ENCODE data around the gene CRTC2.

Gene CRTC2

GRCh38 chr1:153933430-153933829, 25.0 kb downstream of the CRTC2 start:
- DNase-seq (no peak), ATAC-seq (no peak)
- H3K4me3 Mint-ChIP-seq, result no peak overlapping the region
- no peaks in the 10 kb centered on the region for H3K27me3 Mint-ChIP-seq
- peaks cover 3% of the 10 kb centered on the region for H3K4me1 Mint-ChIP-seq
- no peak overlapping the region for H3K27ac Mint-ChIP-seq
- H3K9me3 Mint-ChIP-seq, result no peaks in the 10 kb centered on the region
- peaks cover 27% of the 10 kb centered on the region for H3K36me3 Mint-ChIP-seq (ENCODE audit: low read depth)

DNA sequence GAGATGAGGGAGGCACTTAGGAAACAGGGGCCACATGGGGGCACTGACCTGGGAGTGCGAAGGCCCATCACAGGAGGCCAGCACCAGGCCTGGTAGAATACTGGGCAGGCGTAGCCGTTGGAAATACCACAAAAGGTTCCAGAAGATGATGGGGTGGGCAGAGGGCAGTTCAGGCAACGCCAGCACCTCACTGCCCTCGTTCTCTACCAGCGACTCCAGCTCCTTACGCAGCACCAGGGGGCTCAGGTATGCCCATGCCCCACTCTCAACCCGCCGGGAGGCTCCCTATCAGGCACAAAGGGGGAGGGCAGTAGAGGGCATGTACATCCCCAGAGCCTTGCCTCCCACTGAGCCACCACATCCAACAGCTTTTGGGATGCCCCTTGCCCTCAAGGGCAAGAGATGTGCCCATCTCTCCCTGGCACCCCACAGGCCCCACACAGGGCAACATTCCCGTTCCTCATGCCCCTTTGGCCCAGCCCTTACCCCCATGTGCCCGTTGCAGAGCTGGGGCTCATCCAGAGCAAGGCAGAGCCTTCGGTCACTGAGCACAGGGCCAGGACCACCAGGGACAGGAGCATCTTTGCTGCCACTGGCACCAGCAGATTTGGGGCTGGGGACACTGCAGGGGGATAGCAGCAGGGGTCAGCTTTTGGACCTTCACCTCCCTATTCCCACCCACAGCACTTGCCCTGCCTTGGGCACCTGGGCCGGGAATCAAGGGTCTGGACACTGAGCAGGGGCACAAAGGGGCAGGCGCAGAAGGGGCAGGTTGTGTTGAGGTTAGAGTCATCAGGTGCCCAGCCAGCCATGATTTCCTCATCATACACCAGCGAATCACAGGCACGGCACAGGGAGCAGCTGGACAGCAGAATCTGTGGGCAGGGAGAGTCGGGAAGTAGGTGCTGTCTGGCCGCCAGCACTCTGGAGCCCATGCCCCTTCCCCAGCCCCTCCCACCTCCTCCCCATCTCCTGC, 26.0 kb downstream of the CRTC2 start:
- no peaks in the 10 kb centered on the region for H3K27me3 Mint-ChIP-seq
- H3K4me3 Mint-ChIP-seq, result no peak overlapping the region
- no peaks in the 10 kb centered on the region for H3K9me3 Mint-ChIP-seq
- H3K27ac Mint-ChIP-seq, result no peak overlapping the region
- H3K36me3 Mint-ChIP-seq (ENCODE audit: low read depth), result peaks cover 22% of the 10 kb centered on the region
- H3K4me1 Mint-ChIP-seq, result peaks cover 8% of the 10 kb centered on the region
- DNase-seq, result no peak
- no peak for ATAC-seq

DNA sequence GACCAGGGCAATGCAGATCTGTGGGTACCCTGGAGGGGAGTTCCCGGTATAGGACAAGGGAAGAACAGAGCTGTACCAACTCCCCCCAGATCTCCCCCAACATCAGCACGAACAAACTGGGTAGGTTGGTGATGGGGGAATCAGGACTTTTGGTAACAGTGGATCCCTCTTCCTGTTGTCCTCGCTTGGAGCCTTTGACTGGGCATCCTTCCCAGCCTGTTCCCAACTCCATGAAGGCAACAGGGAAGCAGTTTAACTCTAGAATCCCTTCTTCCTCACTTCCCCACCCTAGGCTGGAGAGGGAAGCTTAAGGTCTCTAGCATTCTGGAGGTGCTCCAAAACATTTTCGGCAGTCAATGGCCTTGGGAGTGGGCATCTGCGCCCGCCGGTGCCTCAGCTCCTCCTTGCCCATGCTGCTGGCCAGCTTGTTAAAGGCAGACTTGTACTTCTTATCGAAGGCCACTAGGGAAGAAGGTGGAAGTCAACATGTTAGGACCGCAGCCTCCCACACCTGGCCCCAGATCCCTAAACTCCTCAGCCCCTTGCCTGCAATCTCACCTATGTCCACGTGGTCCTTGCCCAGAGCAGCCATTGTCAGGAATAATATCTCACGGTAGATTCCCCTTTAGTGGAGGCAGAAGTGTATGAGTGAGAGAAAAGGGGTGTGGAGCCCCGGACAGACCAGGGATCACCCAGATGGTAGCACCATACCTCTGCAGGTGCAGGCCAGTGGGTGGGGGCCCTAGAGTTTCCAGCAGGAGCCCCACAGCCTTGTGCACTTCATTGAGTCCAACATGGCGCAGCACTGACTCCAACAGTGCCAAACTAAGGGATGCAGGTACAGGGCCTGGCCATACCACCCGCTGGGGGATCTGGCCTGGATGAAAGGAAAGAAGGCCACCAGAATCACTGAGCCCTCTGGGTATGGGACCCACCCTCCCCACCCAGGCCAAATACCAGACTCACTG, 28.1 kb downstream of the CRTC2 start:
- ATAC-seq (no peak), DNase-seq (no peak)
- Mint-ChIP-seq H3K27me3 (no peaks in the 10 kb centered on the region), H3K4me3 (no peak overlapping the region), H3K36me3 (ENCODE audit: low read depth) (peaks cover 6% of the 10 kb centered on the region), H3K27ac (no peak overlapping the region), H3K4me1 (peaks cover 8% of the 10 kb centered on the region), H3K9me3 (no peaks in the 10 kb centered on the region)

GRCh38 chr1:153929426-153929825, 29.0 kb downstream of the CRTC2 start:
- Mint-ChIP-seq H3K4me1 (peaks cover 10% of the 10 kb centered on the region), H3K27me3 (no peaks in the 10 kb centered on the region), H3K4me3 (no peak overlapping the region), H3K9me3 (no peaks in the 10 kb centered on the region), H3K36me3 (ENCODE audit: low read depth) (peaks cover 2% of the 10 kb centered on the region), H3K27ac (no peak overlapping the region)
- DNase-seq (no peak), ATAC-seq (no peak)

GRCh38 chr1:153928791-153929341, 29.5 kb downstream of the CRTC2 start:
- ATAC-seq, result no peak
- Mint-ChIP-seq H3K36me3 (ENCODE audit: low read depth) (no peaks in the 10 kb centered on the region), H3K4me3 (no peak overlapping the region), H3K27me3 (no peaks in the 10 kb centered on the region), H3K4me1 (peaks cover 16% of the 10 kb centered on the region), H3K27ac (peak overlapping the region; percentile 40), H3K9me3 (no peaks in the 10 kb centered on the region)
- DNase-seq, result no peak

GRCh38 chr1:153928245-153928644, 30.2 kb downstream of the CRTC2 start:
- H3K27me3 Mint-ChIP-seq, result no peaks in the 10 kb centered on the region
- H3K36me3 Mint-ChIP-seq (ENCODE audit: low read depth), result no peaks in the 10 kb centered on the region
- ATAC-seq (no peak), DNase-seq (no peak)
- H3K4me1 Mint-ChIP-seq, result peaks cover 17% of the 10 kb centered on the region
- H3K4me3 Mint-ChIP-seq, result peak overlapping the region; percentile 1
- peak overlapping the region; percentile 40 for H3K27ac Mint-ChIP-seq
- H3K9me3 Mint-ChIP-seq, result no peaks in the 10 kb centered on the region

DNA sequence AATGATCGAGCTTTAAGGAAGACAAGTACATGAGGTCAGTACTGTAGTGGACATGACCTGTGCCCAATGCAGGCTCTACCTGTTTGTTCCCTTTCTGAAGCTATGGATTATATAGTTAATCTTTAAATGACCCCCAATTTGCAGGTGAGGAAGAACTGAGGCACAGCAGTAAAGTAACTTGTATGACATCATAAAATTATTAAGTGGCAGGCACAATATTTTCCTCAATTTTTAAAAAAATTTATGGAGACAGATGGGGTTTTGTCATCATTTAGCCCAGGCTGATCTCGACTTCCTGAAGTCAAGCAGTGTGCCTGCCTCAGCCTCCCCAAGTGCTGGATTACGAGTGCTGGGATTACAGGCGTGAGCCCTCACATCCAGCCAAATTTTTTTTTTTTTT, 32.0 kb downstream of the CRTC2 start:
- no peaks in the 10 kb centered on the region for H3K9me3 Mint-ChIP-seq
- ATAC-seq, result no peak
- no peak overlapping the region for H3K4me3 Mint-ChIP-seq
- H3K27ac Mint-ChIP-seq, result no peak overlapping the region
- H3K4me1 Mint-ChIP-seq, result peaks cover 19% of the 10 kb centered on the region
- H3K27me3 Mint-ChIP-seq, result no peaks in the 10 kb centered on the region
- H3K36me3 Mint-ChIP-seq (ENCODE audit: low read depth), result no peaks in the 10 kb centered on the region
- DNase-seq, result no peak

- Mint-ChIP-seq H3K4me3 (peak within 1 kb of the TSS; percentile 87), H3K27ac (peak within 1 kb of the TSS; percentile 81), H3K9me3 (no peaks in the 10 kb centered on the region), H3K36me3 (ENCODE audit: low read depth) (no peaks in the 10 kb centered on the region), H3K4me1 (peaks cover 43% of the 10 kb centered on the region), H3K27me3 (no peaks in the 10 kb centered on the region)
- DNase-seq (peak; percentile 97), ATAC-seq (peak; percentile 95)
Observed at GRCh38 chr1:153922972-153923925, 35.2 kb downstream of the CRTC2 start, which contains the start of gene GATAD2B. TSS of gene GATAD2B (minus strand) at chr1:153922972. CDS start at chr1:153828347, 94,625 bp downstream.

DNA sequence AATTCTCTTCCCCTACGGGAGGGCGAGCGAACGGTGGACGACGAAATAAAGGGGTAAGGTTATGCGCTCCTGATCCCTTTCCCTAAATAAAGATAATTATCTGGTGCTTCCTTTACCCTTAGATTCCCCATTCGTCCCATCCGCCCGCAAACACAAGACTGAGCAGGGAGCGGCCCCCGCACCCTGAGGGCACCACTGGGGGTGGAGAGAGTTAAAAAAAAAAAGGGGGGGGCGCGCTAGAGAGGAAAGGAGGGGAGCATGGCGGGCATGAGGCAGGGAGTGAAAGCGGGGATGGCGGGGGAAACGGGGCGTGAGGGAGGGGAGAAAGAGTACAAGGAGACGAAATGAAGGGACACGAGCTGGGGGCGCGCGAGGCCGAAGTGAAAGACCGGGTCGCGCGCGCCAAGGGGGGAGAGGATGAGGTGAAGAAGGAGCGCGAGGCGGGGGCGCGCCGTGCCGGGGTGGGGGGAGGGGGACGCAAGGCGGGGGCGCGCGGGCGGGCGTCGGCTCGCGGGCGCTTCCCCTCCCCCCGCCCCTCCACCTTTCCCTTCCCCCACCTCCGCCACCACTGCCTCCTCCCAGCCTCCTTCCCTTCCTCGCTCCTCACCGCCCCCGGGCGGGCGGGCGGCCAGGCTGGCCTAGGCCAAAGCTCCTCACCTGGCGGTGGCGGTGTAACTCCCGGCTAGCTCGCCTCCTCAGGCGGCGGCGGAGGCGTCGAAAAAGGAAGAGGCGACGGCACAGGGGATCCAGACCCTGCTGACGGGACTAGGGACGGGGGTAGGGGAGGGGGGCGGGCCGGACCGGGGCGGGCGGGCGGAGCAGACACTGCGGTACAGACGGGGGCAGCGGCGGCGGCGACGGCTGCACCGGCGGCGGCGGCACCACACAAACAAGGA, 36.1 kb downstream of the CRTC2 start:
- ATAC-seq (peak; percentile 22), DNase-seq (peak; percentile 77)
- Mint-ChIP-seq H3K4me3 (peak overlapping the region; percentile 87), H3K9me3 (no peaks in the 10 kb centered on the region), H3K36me3 (ENCODE audit: low read depth) (peaks cover 6% of the 10 kb centered on the region), H3K27ac (peak overlapping the region; percentile 81), H3K27me3 (no peaks in the 10 kb centered on the region), H3K4me1 (peaks cover 49% of the 10 kb centered on the region)

DNA sequence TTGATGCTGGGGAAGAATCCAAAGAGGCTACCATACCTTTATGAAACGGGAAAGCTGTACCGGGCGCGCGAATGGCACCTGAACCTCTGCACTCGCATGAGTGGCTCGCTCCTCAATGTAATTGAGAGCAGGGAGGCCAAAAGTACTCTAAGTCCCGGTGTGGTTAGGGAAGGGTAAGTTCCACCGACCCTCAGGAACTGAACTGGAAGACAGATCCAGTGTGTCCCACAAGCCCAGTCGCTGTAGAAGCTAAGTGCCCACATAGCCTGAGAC, 36.7 kb downstream of the CRTC2 start:
- H3K4me1 Mint-ChIP-seq, result peaks cover 50% of the 10 kb centered on the region
- H3K9me3 Mint-ChIP-seq, result no peaks in the 10 kb centered on the region
- H3K4me3 Mint-ChIP-seq, result peak overlapping the region; percentile 87
- ATAC-seq, result no peak
- DNase-seq, result peak; percentile 26
- no peaks in the 10 kb centered on the region for H3K27me3 Mint-ChIP-seq
- H3K27ac Mint-ChIP-seq, result peak overlapping the region; percentile 81
- peaks cover 6% of the 10 kb centered on the region for H3K36me3 Mint-ChIP-seq (ENCODE audit: low read depth)

GRCh38 chr1:153921080-153921802, 37.2 kb downstream of the CRTC2 start:
- Mint-ChIP-seq H3K9me3 (no peaks in the 10 kb centered on the region), H3K4me1 (peaks cover 52% of the 10 kb centered on the region), H3K4me3 (peak overlapping the region; percentile 87), H3K36me3 (ENCODE audit: low read depth) (peaks cover 8% of the 10 kb centered on the region), H3K27ac (peak overlapping the region; percentile 81), H3K27me3 (no peaks in the 10 kb centered on the region)
- ATAC-seq (no peak), DNase-seq (no peak)

Data from activated naive CD8-positive, alpha-beta T cell treated with anti-CD3 and anti-CD28 coated beads, Interleukin-2, amount 50 U/mL, for 24 hours (primary cell).